BLaER1 (cell line): Measurements from ENCODE around the gene KCNJ16.

ENCODE experiments used
- H3K27ac ChIP-seq: shearing (Covaris generic); formaldehyde crosslinking; 2 replicates; pipeline ENCODE4 v1.8.1; 2022
- H3K27me3 ChIP-seq: shearing (Covaris generic); formaldehyde crosslinking; 2 replicates; pipeline ENCODE4 v1.8.1; 2022
- H3K36me3 ChIP-seq: shearing (Covaris generic); formaldehyde crosslinking; 2 replicates; pipeline ENCODE4 v1.8.1; 2022
- H3K4me1 ChIP-seq: shearing (Covaris generic); formaldehyde crosslinking; 2 replicates; pipeline ENCODE4 v1.8.1; 2022
- H3K4me2 ChIP-seq: shearing (Covaris generic); formaldehyde crosslinking; 2 replicates; pipeline ENCODE4 v1.8.1; 2022
- H3K4me3 ChIP-seq: shearing (Covaris generic); formaldehyde crosslinking; 2 replicates; pipeline ENCODE4 v1.8.1; 2022
- H3K9ac ChIP-seq: shearing (Covaris generic); formaldehyde crosslinking; 2 replicates; pipeline ENCODE4 v1.8.1; 2022
- H3K9me3 ChIP-seq: shearing (Covaris generic); formaldehyde crosslinking; 2 replicates; pipeline ENCODE4 v1.8.1; 2022
- H4K20me1 ChIP-seq: shearing (Covaris generic); formaldehyde crosslinking; 2 replicates; pipeline ENCODE4 v1.8.1; 2022
- Cebpa-rat ChIP-seq: shearing (Covaris generic); IDR thresholded peaks from 2 replicates; pipeline ENCODE4 v1.8.1; 2022

Gene KCNJ16

DNA sequence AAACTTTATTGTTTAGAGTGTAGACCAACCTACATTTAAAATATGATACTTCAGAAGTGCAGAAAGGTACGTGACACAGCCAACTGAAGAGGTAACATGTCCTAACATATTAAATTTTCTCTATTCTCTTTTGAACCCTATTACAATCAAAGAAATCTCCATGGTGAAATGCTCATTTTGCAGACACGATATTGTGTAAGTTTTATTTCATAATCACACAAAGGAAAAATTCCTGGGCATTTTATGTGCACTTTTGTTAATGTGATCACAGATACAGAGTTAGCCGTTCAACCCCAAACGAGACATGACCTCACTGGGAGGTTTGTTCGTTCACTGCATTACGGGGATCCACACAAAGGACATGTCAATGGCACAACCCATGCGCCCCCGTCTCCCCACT is 21.8 kb downstream of the KCNJ16 start:
- Histone ChIP-seq H3K9me3 (0 out of 2 replicates have a peak, but pooled peaks cover 5% of the 10 kb centered on the region), H4K20me1 (no peaks in the 10 kb centered on the region), H3K4me3 (no peak overlapping the region), H3K27ac (no peak overlapping the region), H3K27me3 (no peaks in the 10 kb centered on the region), H3K4me1 (peaks cover 43% of the 10 kb centered on the region), H3K36me3 (no peaks in the 10 kb centered on the region), H3K9ac (no peak overlapping the region), H3K4me2 (no peak overlapping the region)
- no peak for TF ChIP-seq Cebpa-rat

DNA sequence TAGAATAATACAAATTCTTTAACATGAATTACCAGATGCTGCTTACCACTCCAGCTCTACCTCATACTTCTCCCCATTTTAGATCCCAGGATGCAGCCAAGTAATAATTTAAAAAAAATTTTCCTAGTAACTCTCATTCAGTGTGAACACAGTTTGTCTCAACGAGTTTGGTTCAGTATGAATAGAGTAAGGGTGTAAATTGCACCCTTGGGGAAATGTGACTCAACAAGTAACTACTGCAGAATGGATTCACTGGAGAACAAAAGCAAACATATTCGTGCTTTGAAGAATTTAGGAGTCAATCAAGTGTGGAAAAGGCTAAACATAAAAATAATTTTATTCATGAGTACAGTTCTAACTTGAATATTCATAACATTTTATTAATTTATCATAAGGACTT is 23.0 kb downstream of the KCNJ16 start:
- H3K4me3 ChIP-seq = no peak overlapping the region
- TF ChIP-seq Cebpa-rat = no peak

DNA sequence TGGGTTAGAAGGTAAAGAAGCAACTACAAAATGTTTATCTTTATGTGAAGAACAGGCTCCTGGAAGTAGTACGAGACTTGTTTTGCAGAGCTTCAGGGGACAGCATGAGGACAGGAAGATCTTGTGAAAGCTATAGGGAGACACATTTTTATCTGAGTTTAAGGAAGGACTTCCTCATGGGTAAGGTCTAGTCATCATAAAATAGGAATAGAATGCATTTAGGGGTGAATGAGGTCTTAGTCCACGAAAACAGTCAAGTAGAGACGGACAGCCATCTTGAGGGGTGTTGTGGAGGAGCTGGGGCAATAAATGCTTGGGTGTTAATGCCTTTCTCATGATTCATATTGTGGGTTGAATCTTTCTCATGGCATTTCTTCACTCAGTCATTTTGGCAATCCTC is 24.3 kb downstream of the KCNJ16 start:
- Histone ChIP-seq H3K36me3 (no peaks in the 10 kb centered on the region), H3K4me3 (no peak overlapping the region), H3K4me1 (peaks cover 65% of the 10 kb centered on the region), H3K9me3 (no peaks in the 10 kb centered on the region), H3K27ac (peak overlapping the region; percentile 81), H4K20me1 (no peaks in the 10 kb centered on the region), H3K9ac (peak overlapping the region; percentile 40), H3K4me2 (peak overlapping the region; percentile 70), H3K27me3 (no peaks in the 10 kb centered on the region)
- TF ChIP-seq Cebpa-rat = no peak

More for the DNA sequence above, 23.0 kb downstream of the KCNJ16 start:
- H3K36me3 ChIP-seq = no peaks in the 10 kb centered on the region
- no peaks in the 10 kb centered on the region for H3K27me3 ChIP-seq
- no peaks in the 10 kb centered on the region for H4K20me1 ChIP-seq
- 0 out of 2 replicates have a peak overlapping the region, but pooled peaks have one; percentile 0 for H3K27ac ChIP-seq
- peaks cover 54% of the 10 kb centered on the region for H3K4me1 ChIP-seq
- peak overlapping the region; percentile 70 for H3K4me2 ChIP-seq
- H3K9me3 ChIP-seq = 0 out of 2 replicates have a peak, but pooled peaks cover 5% of the 10 kb centered on the region
- H3K9ac ChIP-seq = no peak overlapping the region

DNA sequence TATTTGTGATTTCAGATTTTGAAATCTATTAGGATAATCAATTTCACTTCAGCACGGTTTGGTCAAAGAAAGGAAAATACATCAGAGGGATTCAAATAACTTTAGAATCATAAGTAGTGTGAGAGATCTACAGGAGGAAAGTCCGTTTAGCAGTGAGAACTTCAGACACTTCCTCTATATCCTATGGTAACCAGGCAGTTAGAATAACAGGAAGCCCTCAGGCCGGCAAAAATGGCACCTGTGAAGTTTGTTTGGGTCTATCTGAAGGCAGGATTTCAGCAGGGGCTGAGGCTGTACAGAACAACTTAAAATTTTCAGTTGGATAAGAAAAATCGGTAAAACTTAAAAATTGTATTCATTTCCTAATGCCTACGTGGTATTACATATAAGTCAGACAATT is 24.9 kb downstream of the KCNJ16 start:
- peak overlapping the region; percentile 81 for H3K27ac ChIP-seq
- H3K4me2 ChIP-seq = peak overlapping the region; percentile 70
- H3K27me3 ChIP-seq = no peaks in the 10 kb centered on the region

DNA sequence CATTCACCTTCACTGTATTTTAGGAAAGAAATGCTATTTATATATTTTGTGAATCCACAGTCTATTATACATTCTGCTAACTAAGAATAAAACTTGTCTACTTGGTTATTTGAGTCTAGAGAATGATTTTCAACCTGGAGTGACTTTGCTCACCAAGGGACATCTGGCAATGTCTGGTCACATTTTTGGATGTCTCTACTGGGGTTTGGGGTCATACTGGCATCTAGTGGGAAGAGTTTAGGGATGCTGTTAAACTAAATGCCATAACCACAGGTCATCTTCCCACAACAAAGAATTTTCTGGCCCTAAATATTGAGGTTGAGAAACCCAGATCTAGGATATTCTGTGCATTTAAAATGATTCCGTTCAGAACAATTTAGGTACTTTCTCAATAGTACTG is 26.0 kb downstream of the KCNJ16 start:
- Histone ChIP-seq H3K4me3 (no peak overlapping the region), H3K9me3 (no peaks in the 10 kb centered on the region), H3K9ac (no peak overlapping the region), H3K36me3 (no peaks in the 10 kb centered on the region), H3K4me1 (peaks cover 82% of the 10 kb centered on the region), H3K27ac (peak overlapping the region; percentile 81), H3K4me2 (peak overlapping the region; percentile 70), H4K20me1 (no peaks in the 10 kb centered on the region), H3K27me3 (no peaks in the 10 kb centered on the region)
- no peak for TF ChIP-seq Cebpa-rat

More for the DNA sequence above, 24.9 kb downstream of the KCNJ16 start:
- TF ChIP-seq Cebpa-rat = no peak
- no peaks in the 10 kb centered on the region for H3K36me3 ChIP-seq
- peak overlapping the region; percentile 40 for H3K9ac ChIP-seq
- no peaks in the 10 kb centered on the region for H4K20me1 ChIP-seq
- H3K4me3 ChIP-seq = no peak overlapping the region
- H3K4me1 ChIP-seq = peaks cover 71% of the 10 kb centered on the region
- H3K9me3 ChIP-seq = no peaks in the 10 kb centered on the region

DNA sequence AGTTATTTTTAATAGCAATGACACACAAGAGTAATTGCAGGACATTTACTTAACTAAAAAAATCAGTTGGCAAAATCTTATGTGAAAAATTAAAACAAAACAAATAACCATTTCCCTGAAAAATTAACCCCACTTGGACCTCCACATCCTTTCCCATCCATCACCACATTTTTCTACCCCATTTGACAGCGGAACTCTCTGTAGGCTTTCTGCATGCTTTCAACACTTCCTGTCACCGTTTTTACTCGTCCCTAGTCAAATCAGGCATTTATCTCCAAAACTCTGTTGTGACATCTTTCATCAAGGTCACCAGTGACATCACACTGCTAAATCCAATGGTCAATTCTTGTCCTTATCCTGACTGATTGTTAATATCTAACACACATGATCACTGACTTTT is 27.5 kb downstream of the KCNJ16 start:
- peak overlapping the region; percentile 62 for H3K27ac ChIP-seq
- H4K20me1 ChIP-seq = no peaks in the 10 kb centered on the region
- H3K9ac ChIP-seq = no peak overlapping the region
- H3K36me3 ChIP-seq = no peaks in the 10 kb centered on the region
- H3K4me1 ChIP-seq = peaks cover 98% of the 10 kb centered on the region
- no peak overlapping the region for H3K4me3 ChIP-seq
- H3K9me3 ChIP-seq = no peaks in the 10 kb centered on the region
- peak overlapping the region; percentile 71 for H3K4me2 ChIP-seq
- TF ChIP-seq Cebpa-rat = no peak
- H3K27me3 ChIP-seq = no peaks in the 10 kb centered on the region

DNA sequence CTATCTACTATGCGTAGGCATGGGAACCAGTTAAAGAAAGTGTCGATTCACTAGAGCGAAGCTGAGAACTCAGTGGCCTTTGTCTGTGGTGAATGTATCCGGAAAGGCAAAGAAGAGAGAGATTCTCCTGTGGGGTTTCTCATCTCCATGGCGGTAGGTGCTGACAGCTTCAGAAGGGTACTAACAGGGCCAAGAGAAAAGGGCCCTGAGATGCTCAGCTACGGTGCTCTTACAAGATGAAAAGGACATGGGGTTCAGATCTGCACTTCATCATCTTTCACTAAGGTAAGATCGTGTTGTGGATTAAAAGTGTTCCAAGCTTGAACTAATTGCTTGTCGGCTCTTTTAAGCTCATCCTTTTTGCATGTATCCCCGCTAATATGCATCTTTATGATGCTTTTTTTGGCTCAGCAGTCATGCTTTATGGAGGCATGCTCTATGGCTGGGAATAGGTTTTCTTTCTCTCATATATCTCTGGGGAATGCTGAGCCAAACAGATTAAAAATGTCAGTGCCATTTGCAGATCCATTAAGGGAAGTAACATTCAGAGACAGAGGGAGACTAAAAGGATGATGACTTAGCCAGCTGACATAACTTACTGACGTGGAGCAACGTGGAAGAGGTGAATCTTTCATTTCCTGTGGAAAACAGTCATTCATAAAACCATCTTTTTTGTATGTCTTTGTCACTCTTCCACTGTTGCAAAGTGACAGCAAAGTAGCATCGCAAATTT is 29.9 kb downstream of the KCNJ16 start:
- peaks cover 18% of the 10 kb centered on the region for H3K36me3 ChIP-seq
- H3K9ac ChIP-seq = peak overlapping the region; percentile 38
- H3K4me3 ChIP-seq = peak overlapping the region; percentile 58
- H4K20me1 ChIP-seq = no peaks in the 10 kb centered on the region
- peak overlapping the region; percentile 77 for H3K4me2 ChIP-seq
- no peaks in the 10 kb centered on the region for H3K27me3 ChIP-seq
- TF ChIP-seq Cebpa-rat = no peak
- H3K4me1 ChIP-seq = peaks cover 88% of the 10 kb centered on the region
- peak overlapping the region; percentile 72 for H3K27ac ChIP-seq
- peaks cover 4% of the 10 kb centered on the region; the same call in 1 of the 2 replicates for H3K9me3 ChIP-seq

DNA sequence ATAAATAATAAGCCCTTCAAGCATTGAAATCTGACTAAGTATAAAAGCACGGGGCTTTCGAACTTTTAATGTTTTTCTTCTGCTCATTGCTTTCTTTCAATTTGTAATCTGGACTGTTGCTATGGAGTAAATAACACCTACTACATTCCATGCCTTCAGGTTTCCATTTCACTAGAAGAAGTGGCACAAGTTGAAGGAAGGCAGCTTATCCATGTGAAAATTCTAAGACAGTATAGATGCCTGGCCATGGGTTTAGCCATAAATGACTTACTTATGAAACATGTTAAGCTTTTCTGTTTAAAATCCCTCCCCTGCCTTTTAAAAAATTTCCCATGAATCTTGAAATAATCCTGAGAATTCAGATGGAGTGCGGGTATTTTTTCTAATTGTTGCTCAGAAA is 30.6 kb downstream of the KCNJ16 start:
- Histone ChIP-seq H3K9me3 (peaks cover 11% of the 10 kb centered on the region), H4K20me1 (no peaks in the 10 kb centered on the region), H3K27me3 (no peaks in the 10 kb centered on the region), H3K27ac (peak overlapping the region; percentile 72), H3K9ac (peak overlapping the region; percentile 38), H3K36me3 (peaks cover 25% of the 10 kb centered on the region), H3K4me3 (peak overlapping the region; percentile 58), H3K4me2 (peak overlapping the region; percentile 77), H3K4me1 (peaks cover 81% of the 10 kb centered on the region)
- TF ChIP-seq Cebpa-rat = no peak

DNA sequence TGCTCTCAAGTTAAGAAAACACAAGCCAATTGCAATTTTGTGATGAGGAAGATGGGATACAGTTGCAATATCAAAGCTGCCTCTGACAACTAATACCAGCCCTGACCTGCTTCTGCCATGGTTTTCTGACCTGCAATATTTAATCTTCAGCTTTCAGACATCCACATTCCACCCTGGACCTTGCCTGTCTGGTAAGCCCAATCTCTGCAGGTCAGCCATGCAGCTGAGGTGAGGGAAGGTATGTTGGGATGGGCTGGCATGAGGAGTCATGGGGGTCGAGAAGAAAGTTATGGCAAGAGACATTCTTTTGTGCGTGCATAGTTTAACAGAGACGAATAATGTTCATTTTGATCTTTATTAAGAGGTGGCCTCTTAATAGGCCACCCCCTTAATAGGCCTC is 31.5 kb downstream of the KCNJ16 start:
- peaks cover 34% of the 10 kb centered on the region for H3K36me3 ChIP-seq
- peaks cover 72% of the 10 kb centered on the region for H3K4me1 ChIP-seq
- peaks cover 20% of the 10 kb centered on the region for H3K9me3 ChIP-seq
- peak overlapping the region; percentile 77 for H3K4me2 ChIP-seq
- H3K27me3 ChIP-seq = no peaks in the 10 kb centered on the region
- H4K20me1 ChIP-seq = no peaks in the 10 kb centered on the region
- TF ChIP-seq Cebpa-rat = no peak
- peak overlapping the region; percentile 58 for H3K4me3 ChIP-seq
- H3K27ac ChIP-seq = peak overlapping the region; percentile 72
- H3K9ac ChIP-seq = peak overlapping the region; percentile 38

DNA sequence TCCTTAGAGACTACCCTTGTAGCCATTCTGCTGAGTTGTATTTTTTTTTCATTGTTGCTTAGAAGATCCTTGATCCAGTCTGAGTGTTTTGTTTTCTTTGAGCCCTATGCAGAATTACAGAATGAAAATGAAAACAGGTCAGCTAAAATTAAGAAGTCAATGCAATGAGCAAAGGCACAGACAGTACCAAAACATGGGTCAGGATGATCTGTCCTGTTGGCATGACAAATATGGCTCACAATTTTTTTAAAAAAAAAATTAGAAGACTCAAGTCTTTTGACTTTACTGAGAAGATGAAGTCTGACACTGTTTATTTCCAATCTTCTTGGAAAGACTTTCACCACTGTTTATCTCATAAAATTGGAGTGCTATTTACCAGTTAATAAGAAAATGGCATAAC is 32.4 kb downstream of the KCNJ16 start:
- peaks cover 41% of the 10 kb centered on the region for H3K36me3 ChIP-seq
- peaks cover 27% of the 10 kb centered on the region for H3K9me3 ChIP-seq
- H3K4me1 ChIP-seq = peaks cover 63% of the 10 kb centered on the region
- peak overlapping the region; percentile 77 for H3K4me2 ChIP-seq
- H3K4me3 ChIP-seq = peak overlapping the region; percentile 58
- H3K27me3 ChIP-seq = no peaks in the 10 kb centered on the region
- TF ChIP-seq Cebpa-rat = no peak
- peak overlapping the region; percentile 38; the same call in 1 of the 2 replicates for H3K9ac ChIP-seq
- H3K27ac ChIP-seq = peak overlapping the region; percentile 72
- no peaks in the 10 kb centered on the region for H4K20me1 ChIP-seq
